ENCODE data around the gene VPS52. TPM values are rescaled to one million over a fixed set of nuclear protein-coding genes. Genes with fewer than 3 reads are reported as not detected.

Gene VPS52
- total and polyA plus RNA-seq, 7 donors: 29.3 to 52.5 (median 35.7) TPM

DNA sequence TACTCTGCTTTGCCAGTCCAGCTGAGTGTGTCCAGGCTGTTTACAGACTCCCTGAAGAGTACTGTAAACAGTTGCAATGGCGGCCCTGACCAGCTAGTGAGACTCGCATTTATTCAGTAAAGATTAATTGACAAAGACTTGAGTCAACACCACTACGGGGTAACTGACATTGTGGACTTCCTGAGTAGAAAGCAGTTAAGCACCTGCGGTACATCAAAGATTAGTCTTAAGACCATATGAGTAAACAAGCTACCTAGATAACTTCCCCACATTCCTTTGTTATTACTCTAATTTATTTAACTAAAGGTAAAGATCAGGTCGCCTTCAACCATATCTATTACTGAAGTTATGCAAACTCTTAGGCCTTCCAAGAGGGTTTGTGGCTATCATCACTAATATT is 12.6 kb downstream of the VPS52 start:
- DNase-seq (no peak), ATAC-seq (no peak)
- Histone ChIP-seq H3K36me3 (ENCODE audit: insufficient read depth in 1 of 2, low read depth in 1 of 2) (peaks cover 6 to 92% of the 10 kb centered on the region in 2 donors), H3K4me1 (no peaks in the 10 kb centered on the region), H3K27ac (no peak overlapping the region), H3K9me3 (no peaks in the 10 kb centered on the region), H3K4me3 (no peak overlapping the region), H3K27me3 (ENCODE audit: insufficient read depth in 3 of 3, low read length in 2 of 3) (no peaks in the 10 kb centered on the region)
- WGBS, 3 donors: 93 to 97% (median 94%) methylated on average over 5 of the region's 5 CpGs
- TF ChIP-seq, protein P1, sequence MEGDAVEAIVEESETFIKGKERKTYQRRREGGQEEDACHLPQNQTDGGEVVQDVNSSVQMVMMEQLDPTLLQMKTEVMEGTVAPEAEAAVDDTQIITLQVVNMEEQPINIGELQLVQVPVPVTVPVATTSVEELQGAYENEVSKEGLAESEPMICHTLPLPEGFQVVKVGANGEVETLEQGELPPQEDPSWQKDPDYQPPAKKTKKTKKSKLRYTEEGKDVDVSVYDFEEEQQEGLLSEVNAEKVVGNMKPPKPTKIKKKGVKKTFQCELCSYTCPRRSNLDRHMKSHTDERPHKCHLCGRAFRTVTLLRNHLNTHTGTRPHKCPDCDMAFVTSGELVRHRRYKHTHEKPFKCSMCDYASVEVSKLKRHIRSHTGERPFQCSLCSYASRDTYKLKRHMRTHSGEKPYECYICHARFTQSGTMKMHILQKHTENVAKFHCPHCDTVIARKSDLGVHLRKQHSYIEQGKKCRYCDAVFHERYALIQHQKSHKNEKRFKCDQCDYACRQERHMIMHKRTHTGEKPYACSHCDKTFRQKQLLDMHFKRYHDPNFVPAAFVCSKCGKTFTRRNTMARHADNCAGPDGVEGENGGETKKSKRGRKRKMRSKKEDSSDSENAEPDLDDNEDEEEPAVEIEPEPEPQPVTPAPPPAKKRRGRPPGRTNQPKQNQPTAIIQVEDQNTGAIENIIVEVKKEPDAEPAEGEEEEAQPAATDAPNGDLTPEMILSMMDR (IDR thresholded peaks at IDR 0.05): no peak
- intact Hi-C loops (cut with DNase I): no loop called here

DNA sequence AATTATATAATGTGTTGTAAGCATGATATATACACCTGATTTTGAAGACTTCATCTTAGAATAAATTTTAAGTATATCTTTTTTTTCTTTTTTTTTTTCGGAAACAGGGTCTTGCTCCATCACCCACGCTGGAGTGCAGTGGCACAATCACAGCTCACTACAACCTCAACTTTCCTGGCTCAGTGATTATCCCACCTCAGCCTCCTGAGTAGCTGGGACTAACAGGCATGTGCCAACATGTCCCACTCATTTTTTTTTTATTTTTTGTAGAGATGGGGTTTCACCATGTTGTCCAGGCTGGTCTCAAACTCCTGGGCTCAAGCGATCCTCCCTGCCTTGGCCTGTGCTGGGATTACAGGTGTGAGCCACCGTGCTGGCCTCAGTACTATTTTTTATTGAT is 17.1 kb downstream of the VPS52 start:
- TF ChIP-seq, protein P1 (IDR thresholded peaks at IDR 0.05): no peak
- ATAC-seq (no peak), DNase-seq (no peak)
- no peak overlapping the region for H3K27ac ChIP-seq
- peaks cover 8 to 75% of the 10 kb centered on the region in 2 donors for H3K36me3 ChIP-seq (ENCODE audit: insufficient read depth in 1 of 2, low read depth in 1 of 2)
- WGBS, 3 donors: 90 to 98% (median 93%) methylated on average over 4 of the region's 4 CpGs
- intact Hi-C loops (cut with DNase I): no loop called here
- H3K9me3 ChIP-seq: no peaks in the 10 kb centered on the region
- no peak overlapping the region for H3K4me3 ChIP-seq
- H3K27me3 ChIP-seq (ENCODE audit: insufficient read depth in 3 of 3, low read length in 2 of 3): no peaks in the 10 kb centered on the region
- peaks cover 5% of the 10 kb centered on the region for H3K4me1 ChIP-seq

DNA sequence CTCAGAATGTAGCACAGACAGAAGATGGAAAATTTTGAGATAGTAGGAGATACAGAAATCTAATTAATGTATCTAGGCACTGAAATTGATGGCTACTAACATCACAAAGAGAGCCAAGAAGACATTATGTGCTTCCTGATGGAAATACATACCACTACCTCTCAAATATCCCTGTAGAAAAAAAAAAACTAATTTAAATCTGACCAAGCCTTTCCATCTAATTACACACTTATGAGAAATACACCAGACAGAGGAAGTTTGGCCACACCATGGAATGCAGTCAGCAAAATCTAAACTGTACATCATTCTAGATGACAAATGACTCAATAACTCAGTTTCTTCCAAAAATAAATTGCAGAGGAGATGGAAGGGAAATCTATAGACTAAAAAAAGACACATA is 18.9 kb downstream of the VPS52 start:
- H3K27me3 ChIP-seq (ENCODE audit: insufficient read depth in 3 of 3, low read length in 2 of 3): no peaks in the 10 kb centered on the region
- DNase-seq: no peak
- intact Hi-C loops (cut with DNase I): no loop called here
- H3K9me3 ChIP-seq: no peaks in the 10 kb centered on the region
- H3K27ac ChIP-seq: no peak overlapping the region
- peaks cover 8 to 60% of the 10 kb centered on the region in 2 donors for H3K36me3 ChIP-seq (ENCODE audit: insufficient read depth in 1 of 2, low read depth in 1 of 2)
- no peak overlapping the region for H3K4me3 ChIP-seq
- H3K4me1 ChIP-seq: peaks cover 13% of the 10 kb centered on the region
- no peak for ATAC-seq
- TF ChIP-seq, protein P1 (IDR thresholded peaks at IDR 0.05): no peak

DNA sequence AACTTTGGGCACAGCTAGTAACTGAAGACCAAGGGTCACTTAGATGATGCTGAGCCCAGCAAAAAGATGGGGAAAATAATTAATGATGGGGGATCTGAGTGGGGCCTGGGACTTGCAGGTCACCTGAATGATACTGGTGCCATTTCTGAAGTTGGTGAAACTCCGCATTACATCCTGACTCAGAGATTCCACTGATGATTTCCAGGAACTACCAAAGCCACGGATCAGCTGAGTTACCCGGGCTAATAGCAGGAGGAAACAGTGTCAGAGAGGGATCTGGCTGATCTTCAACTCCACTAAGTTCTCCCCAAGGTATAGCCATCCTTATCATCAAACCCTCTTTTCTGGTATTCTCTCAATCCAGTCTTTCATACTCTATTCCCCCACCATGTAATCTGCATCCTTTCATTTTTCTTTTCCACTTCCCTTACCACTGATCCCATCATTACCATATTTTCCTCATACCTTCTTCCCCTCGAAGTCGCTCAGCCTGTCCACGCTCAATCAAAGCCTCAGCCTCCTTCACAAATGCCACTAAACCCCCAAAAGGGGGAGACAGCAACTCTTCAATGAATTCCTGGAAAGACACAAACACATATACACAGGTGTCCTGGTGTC is 20.2 kb downstream of the VPS52 start:
- Histone ChIP-seq H3K4me1 (peaks cover 13% of the 10 kb centered on the region), H3K27ac (no peak overlapping the region), H3K4me3 (no peak overlapping the region), H3K27me3 (ENCODE audit: insufficient read depth in 3 of 3, low read length in 2 of 3) (no peaks in the 10 kb centered on the region), H3K36me3 (ENCODE audit: insufficient read depth in 1 of 2, low read depth in 1 of 2) (peaks cover 8 to 47% of the 10 kb centered on the region in 2 donors), H3K9me3 (no peaks in the 10 kb centered on the region)
- intact Hi-C loops (cut with DNase I): no loop called here
- WGBS, 3 donors: 76 to 87% (median 85%) methylated on average over 6 of the region's 6 CpGs
- DNase-seq (no peak), ATAC-seq (no peak)
- TF ChIP-seq, protein P1 (IDR thresholded peaks at IDR 0.05): no peak

DNA sequence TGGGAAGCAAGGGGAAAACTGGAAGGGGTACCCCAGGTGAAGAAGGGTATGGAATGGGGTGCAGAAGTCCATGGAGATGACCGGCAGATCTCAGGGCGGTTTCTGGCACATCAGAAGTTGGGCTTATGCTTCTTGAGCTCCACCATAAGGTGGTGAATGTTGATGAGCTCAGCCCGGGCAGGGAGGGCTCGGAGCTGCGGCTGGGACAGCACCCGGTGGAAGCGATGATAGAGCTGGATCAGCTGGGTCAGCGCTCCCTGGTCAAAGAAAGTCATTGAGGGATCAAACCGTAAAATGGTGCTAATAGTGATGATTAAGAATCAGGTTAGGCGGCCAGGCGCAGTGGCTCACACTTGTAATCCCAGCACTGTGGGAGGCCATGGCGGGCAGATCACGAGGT is 20.9 kb downstream of the VPS52 start:
- H3K36me3 ChIP-seq (ENCODE audit: insufficient read depth in 1 of 2, low read depth in 1 of 2): peaks cover 8 to 41% of the 10 kb centered on the region in 2 donors
- H3K4me1 ChIP-seq: peaks cover 13% of the 10 kb centered on the region
- 92 to 100% (median 92%) methylated on average over 13 of the region's 13 CpGs for WGBS, 3 donors
- H3K27ac ChIP-seq: no peak overlapping the region
- ATAC-seq (no peak), DNase-seq (no peak)
- H3K9me3 ChIP-seq: no peaks in the 10 kb centered on the region
- H3K27me3 ChIP-seq (ENCODE audit: insufficient read depth in 3 of 3, low read length in 2 of 3): no peaks in the 10 kb centered on the region
- intact Hi-C loops (cut with DNase I): no loop called here
- TF ChIP-seq, protein P1 (IDR thresholded peaks at IDR 0.05): no peak
- H3K4me3 ChIP-seq: no peak overlapping the region
